ENCODE data around the gene NOP53. TPM values are rescaled to one million over a fixed set of nuclear protein-coding genes. Genes with fewer than 3 reads are reported as not detected.

NOP53 gene
- total and polyA plus RNA-seq, 2 experiments from 2014 or later = 167 to 192 TPM

Small RNAs within 50 kb of the gene (small RNA-seq; reads per million reads assigned to genes)
- gene AC008745.1 (ENCODE audit: low replicate concordance) = not detected
- gene SNORD23 (ENCODE audit: low replicate concordance) = not detected

Other genes starting within 250 kb of the NOP53 start
- 42.9 and 52.0 TPM in 2 replicates for gene NAPA, start 230.5 kb upstream of the NOP53 start, total RNA-seq (2014; rRNA removed; shearing (Covaris generic))
- gene NAPA, start 230.5 kb upstream of the NOP53 start, polyA plus RNA-seq (2016; fragmentation: Nextera tagmentation; extraction: Ambion mirVana) = 72.1 and 74.3 TPM in 2 replicates
- gene ZNF541, start 172.4 kb upstream of the NOP53 start, total RNA-seq (2014; rRNA removed; shearing (Covaris generic)) = 0.42 TPM in 1 of 2 replicates, not detected in the other
- 0.05 and 0.26 TPM in 2 replicates for gene ZNF541, start 172.4 kb upstream of the NOP53 start, polyA plus RNA-seq (2016; fragmentation: Nextera tagmentation; extraction: Ambion mirVana)
- 37.7 and 40.1 TPM in 2 replicates for gene BICRA, start 136.4 kb upstream of the NOP53 start, total RNA-seq (2014; rRNA removed; shearing (Covaris generic))
- 7.0 and 8.2 TPM in 2 replicates for gene BICRA, start 136.4 kb upstream of the NOP53 start, polyA plus RNA-seq (2016; fragmentation: Nextera tagmentation; extraction: Ambion mirVana)
- gene EHD2, start 32.1 kb upstream of the NOP53 start, total RNA-seq (2014; rRNA removed; shearing (Covaris generic)) = 10.8 and 11.7 TPM in 2 replicates
- gene EHD2, start 32.1 kb upstream of the NOP53 start, polyA plus RNA-seq (2016; fragmentation: Nextera tagmentation; extraction: Ambion mirVana) = 6.6 TPM in 2 replicates
- gene SELENOW, start 33.2 kb downstream of the NOP53 start, total RNA-seq (2014; rRNA removed; shearing (Covaris generic)) = 524 and 558 TPM in 2 replicates
- gene SELENOW, start 33.2 kb downstream of the NOP53 start, polyA plus RNA-seq (2016; fragmentation: Nextera tagmentation; extraction: Ambion mirVana) = 811 and 820 TPM in 2 replicates
- gene TPRX1, start 59.0 kb downstream of the NOP53 start, total RNA-seq (2014; rRNA removed; shearing (Covaris generic)) = 0.19 and 0.28 TPM in 2 replicates
- 0.14 TPM in 1 of 2 replicates, not detected in the other for gene TPRX1, start 59.0 kb downstream of the NOP53 start, polyA plus RNA-seq (2016; fragmentation: Nextera tagmentation; extraction: Ambion mirVana)
- gene CRX, start 76.4 kb downstream of the NOP53 start, total RNA-seq (2014; rRNA removed; shearing (Covaris generic)) = not detected in 2 replicates
- 0.07 and 0.15 TPM in 2 replicates for gene CRX, start 76.4 kb downstream of the NOP53 start, polyA plus RNA-seq (2016; fragmentation: Nextera tagmentation; extraction: Ambion mirVana)
- not detected in 2 replicates for gene TPRX2, start 113.7 kb downstream of the NOP53 start, total RNA-seq (2014; rRNA removed; shearing (Covaris generic))
- not detected in 2 replicates for gene TPRX2, start 113.7 kb downstream of the NOP53 start, polyA plus RNA-seq (2016; fragmentation: Nextera tagmentation; extraction: Ambion mirVana)
- gene SULT2A1, start 140.8 kb downstream of the NOP53 start, total RNA-seq (2014; rRNA removed; shearing (Covaris generic)) = not detected in 2 replicates
- not detected in 2 replicates for gene SULT2A1, start 140.8 kb downstream of the NOP53 start, polyA plus RNA-seq (2016; fragmentation: Nextera tagmentation; extraction: Ambion mirVana)
- not detected in 2 replicates for gene BSPH1, start 246.6 kb downstream of the NOP53 start, total RNA-seq (2014; rRNA removed; shearing (Covaris generic))
- gene BSPH1, start 246.6 kb downstream of the NOP53 start, polyA plus RNA-seq (2016; fragmentation: Nextera tagmentation; extraction: Ambion mirVana) = not detected in 2 replicates
- not detected in 2 replicates for gene ELSPBP1, start 249.1 kb downstream of the NOP53 start, total RNA-seq (2014; rRNA removed; shearing (Covaris generic))
- not detected in 2 replicates for gene ELSPBP1, start 249.1 kb downstream of the NOP53 start, polyA plus RNA-seq (2016; fragmentation: Nextera tagmentation; extraction: Ambion mirVana)